Activated CD4-positive, alpha-beta T cell treated with anti-CD3 and anti-CD28 coated beads, Interleukin-10, Interleukin-2, amounts not matched to agents 100 ng/mL and 50 ng/mL, durations not matched to agents 16 hours and 8 hours (primary cell): ENCODE measurements around the gene TENM4.

Experiments used
- DNase-seq: peaks from one replicate; pipeline ENCODE4 v3.0.0-alpha.2; 2020

TENM4 gene

GRCh38 chr11:78714539-78714938 lies 726.3 kb downstream of the TENM4 start:
- DNase-seq, result no peak

GRCh38 chr11:78711735-78712134 lies 729.1 kb downstream of the TENM4 start:
- DNase-seq, result no peak

- no peak for DNase-seq
Measured at GRCh38 chr11:78710417-78710816, 730.4 kb downstream of the TENM4 start.

GRCh38 chr11:78708388-78708787 lies 732.4 kb downstream of the TENM4 start:
- no peak for DNase-seq

GRCh38 chr11:78706551-78706950 lies 734.3 kb downstream of the TENM4 start:
- DNase-seq, result no peak

GRCh38 chr11:78704811-78705210 lies 736.0 kb downstream of the TENM4 start:
- no peak for DNase-seq

GRCh38 chr11:78699609-78700135 lies 741.2 kb downstream of the TENM4 start:
- no peak for DNase-seq

GRCh38 chr11:78698612-78699011 lies 742.2 kb downstream of the TENM4 start:
- DNase-seq, result no peak

GRCh38 chr11:78696177-78696576 lies 744.7 kb downstream of the TENM4 start:
- DNase-seq, result no peak

- no peak for DNase-seq
Measured at GRCh38 chr11:78694152-78694551, 746.7 kb downstream of the TENM4 start.

- no peak for DNase-seq
Measured at GRCh38 chr11:78691215-78691614, 749.6 kb downstream of the TENM4 start.

- no peak for DNase-seq
Measured at GRCh38 chr11:78690352-78690987, 750.4 kb downstream of the TENM4 start.

- DNase-seq, result no peak
Measured at GRCh38 chr11:78689585-78690153, 751.2 kb downstream of the TENM4 start.

- no peak for DNase-seq
Measured at GRCh38 chr11:78689101-78689500, 751.7 kb downstream of the TENM4 start.

GRCh38 chr11:78688460-78688859 lies 752.4 kb downstream of the TENM4 start:
- DNase-seq, result no peak

- no peak for DNase-seq
Measured at GRCh38 chr11:78685156-78685555, 755.7 kb downstream of the TENM4 start.

GRCh38 chr11:78684377-78684776 lies 756.5 kb downstream of the TENM4 start:
- DNase-seq, result no peak

GRCh38 chr11:78683774-78684173 lies 757.1 kb downstream of the TENM4 start:
- DNase-seq, result no peak

- no peak for DNase-seq
Measured at GRCh38 chr11:78676026-78676557, 764.7 kb downstream of the TENM4 start.

- no peak for DNase-seq
Measured at GRCh38 chr11:78672850-78673620, 767.8 kb downstream of the TENM4 start.

GRCh38 chr11:78669249-78669648 lies 771.6 kb downstream of the TENM4 start:
- DNase-seq, result no peak

- no peak for DNase-seq
Measured at GRCh38 chr11:78667461-78667860, 773.4 kb downstream of the TENM4 start.

- DNase-seq, result no peak
Measured at GRCh38 chr11:78666675-78667160, 774.1 kb downstream of the TENM4 start.

- no peak for DNase-seq
Measured at GRCh38 chr11:78664636-78665035, 776.2 kb downstream of the TENM4 start.
